Stimulated activated CD8-positive, alpha-beta memory T cell treated with anti-CD3 and anti-CD28 coated beads, Interleukin-4, amount 100 ng/mL, for 24 hours (primary cell): ENCODE results near the gene VPS25.

Source experiments
- DNase-seq: peaks from one replicate; pipeline ENCODE4 v3.0.0-alpha.2; 2020; ENCODE audit warnings: low read depth

VPS25 gene

GRCh38 chr17:42796066-42796758 lies 23.0 kb downstream of the VPS25 start:
- no peak for DNase-seq

DNA sequence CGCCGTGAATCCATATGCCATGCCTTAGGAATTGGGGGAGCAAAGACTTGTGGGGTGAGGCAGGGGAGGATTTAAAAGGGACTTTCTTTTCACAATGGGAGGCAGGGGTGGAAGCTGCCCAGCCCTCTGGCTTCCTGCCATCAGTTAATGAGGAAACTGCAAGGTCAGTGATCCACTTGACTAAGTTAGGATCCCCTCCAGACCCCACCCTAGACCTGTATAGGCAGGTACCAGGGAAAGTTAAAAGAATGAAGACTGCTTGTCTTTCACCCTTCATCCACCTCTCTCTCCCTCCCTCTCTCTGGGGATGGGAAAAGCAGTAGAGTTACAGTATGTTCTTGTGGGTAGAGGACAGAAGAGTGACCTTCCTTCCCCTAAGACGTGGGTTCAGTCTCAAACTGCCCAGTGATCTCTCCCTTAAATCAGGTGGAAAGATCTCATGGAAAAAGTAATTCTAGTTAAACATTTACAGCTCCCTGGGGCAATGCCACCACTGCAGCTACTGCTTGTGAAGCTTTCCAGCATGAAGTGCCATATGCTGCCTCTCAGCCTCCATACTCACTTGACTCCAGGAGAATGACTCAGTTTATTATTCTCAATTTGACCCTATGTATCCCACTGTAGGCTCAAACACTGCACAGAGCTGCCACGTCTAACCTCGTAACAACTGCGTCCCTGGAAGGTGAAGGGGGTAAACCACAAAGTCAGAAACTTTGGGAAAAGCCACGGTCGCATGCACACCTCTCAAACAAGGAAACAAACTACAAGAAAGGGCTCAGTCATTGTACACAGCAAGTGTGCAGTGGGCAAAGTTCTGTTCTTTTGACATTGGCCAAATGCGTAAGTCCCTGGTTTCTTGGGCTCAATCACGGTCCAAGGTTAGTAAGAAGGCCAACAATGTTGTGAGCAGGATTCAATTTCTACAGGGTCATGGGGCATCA lies 24.1 kb downstream of the VPS25 start:
- DNase-seq = no peak

DNA sequence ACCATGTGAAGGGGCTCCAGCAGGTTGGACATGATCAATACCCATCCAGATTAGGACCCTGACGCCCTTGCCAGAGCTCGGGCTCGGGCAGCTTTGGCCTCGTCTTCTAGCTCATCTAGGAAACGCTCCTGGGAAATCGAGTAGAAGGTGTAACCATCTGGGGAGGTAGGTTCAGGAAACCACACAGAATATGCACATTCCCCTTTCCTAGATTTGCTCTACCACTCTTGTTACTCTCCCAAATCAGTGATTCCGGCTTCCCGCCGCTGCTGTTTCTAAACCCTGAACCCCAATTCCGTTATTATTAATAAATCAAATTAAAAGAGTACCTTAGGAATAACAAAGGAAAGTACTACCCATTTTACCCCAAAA lies 24.7 kb downstream of the VPS25 start:
- DNase-seq = no peak

DNA sequence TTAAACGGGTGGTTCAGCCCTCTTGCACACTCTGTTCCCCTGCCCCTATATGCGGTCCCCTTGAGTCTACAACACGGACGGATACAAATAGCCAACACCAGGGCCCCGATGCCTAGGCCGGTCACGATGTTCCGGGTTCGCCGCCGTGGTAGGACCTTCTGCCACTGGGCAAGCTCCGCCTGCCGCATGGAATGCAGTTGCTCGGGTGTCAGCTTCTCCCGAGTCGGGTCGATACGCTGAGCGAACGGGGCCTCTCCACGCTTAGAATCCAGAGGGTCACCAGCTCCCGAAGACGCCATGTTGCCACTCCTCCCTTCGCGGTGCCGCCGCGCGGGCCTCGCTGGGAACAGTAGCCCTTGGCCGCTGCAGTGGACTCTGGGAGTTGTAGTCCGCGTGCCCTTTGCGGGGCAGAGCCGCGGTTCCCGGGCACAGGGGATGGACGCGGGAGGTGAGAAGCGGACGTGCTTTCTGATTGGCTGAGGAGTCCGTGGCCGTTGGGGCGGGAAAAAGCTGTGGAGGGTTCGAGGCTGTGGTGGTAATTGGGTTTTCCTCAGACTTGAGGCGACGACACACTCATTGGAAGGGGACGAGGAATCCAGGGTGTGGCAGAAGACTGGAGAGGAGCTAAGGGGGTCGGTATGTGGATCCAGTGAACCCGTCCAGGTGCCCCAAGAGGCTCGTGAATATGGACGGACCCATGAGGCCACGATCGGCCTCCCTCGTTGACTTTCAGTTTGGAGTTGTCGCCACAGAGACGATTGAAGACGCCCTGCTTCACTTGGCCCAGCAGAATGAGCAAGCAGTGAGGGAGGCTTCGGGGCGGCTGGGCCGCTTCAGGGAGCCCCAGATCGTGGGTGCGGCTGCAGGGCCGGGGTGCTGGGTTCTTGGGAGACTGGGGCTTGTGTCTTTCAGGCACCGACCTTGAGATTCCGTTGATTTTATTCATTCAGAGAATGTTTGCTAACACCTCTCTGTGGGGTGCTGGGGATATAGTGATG lies 25.4 kb downstream of the VPS25 start, which contains the start of the genes CNTD1 and COA3:
Gene CNTD1 (plus strand): TSS at position 479 of the 998 bp plus-strand sequence. CDS start 207 bp downstream, at position 686.
Gene COA3 (minus strand): TSS at position 322 of the 998 bp plus-strand sequence. CDS start 23 bp downstream, at position 299.
- DNase-seq = peak; percentile 74

GRCh38 chr17:42803074-42803883 lies 30.0 kb downstream of the VPS25 start:
- DNase-seq = no peak

DNA sequence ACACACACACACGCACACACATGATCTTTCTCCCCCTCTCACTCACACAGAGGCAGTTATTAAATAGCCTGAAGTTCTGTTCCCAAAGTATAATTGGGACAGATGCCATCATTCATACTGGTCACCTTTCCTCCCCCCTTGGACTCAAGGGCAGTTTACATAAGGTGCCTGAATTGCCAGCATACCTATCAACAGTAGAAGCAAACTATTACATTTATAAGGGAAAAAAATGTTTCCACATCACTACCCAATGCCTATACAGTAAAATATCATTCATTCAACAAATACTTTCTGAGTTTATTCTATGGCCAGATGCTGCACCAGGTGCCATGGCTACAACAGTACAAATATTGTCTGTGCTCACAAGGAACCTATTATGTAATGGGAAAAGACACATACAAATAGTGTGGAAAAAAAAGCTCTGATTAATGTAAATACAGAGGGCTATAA lies 31.7 kb downstream of the VPS25 start:
- DNase-seq = no peak

- DNase-seq = no peak
Measured at GRCh38 chr17:42806249-42806648, 33.0 kb downstream of the VPS25 start.

DNA sequence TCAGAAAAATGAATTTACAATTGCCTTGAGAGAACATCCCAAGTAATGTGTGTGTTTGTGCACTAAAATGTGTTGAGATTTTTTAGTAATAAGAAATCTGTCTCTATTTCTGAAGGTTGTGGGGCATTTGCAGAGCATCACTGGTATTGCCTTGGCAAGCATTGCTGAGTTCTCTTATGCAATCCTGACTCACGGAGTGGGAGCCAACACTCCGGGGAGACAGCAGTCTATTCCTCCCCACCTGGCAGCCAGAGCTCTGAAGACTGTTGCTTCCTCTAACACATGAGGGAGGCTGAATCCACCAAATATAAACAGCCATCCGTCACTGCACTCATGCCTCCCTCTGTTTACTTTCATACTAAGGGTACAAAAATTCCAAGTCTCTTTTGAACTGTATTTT lies 36.0 kb downstream of the VPS25 start:
- DNase-seq = no peak

DNA sequence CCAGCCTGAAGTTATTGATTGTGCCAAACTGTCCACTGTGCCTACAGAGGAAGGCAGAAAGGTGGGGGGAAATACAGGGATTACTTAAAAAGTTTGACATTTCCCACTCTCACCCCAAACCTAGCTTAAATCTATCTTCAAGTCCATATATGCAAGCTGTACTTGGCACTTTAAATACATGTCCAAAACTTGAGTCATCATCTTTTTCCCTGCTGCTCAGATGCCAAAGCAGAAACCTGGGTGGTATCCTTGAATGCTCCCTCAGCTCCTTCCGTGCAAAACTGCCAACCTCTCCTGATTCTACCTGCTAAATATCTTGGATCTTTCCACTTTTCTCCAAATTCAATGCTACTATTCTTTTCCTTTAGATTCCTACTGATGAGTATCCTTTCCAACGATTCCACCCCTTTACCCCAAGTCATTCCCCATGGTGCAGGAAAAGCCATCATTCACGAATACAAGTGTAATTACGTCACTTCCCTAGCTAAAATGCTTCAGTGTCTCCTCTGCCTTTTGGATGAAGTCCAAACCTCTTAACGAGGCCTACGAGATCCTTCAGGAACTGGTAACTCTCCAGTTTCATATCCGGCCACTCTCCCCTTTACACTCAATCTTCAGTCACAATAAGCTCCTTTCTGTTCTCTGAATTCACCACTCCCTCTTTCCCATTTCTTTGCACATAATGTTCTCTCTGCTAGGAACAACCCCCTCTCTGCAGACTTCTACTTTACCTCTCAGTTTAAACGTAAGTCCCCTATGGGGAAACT lies 41.6 kb downstream of the VPS25 start:
- no peak for DNase-seq

- no peak for DNase-seq
Measured at GRCh38 chr17:42817866-42818265, 44.6 kb downstream of the VPS25 start.

DNA sequence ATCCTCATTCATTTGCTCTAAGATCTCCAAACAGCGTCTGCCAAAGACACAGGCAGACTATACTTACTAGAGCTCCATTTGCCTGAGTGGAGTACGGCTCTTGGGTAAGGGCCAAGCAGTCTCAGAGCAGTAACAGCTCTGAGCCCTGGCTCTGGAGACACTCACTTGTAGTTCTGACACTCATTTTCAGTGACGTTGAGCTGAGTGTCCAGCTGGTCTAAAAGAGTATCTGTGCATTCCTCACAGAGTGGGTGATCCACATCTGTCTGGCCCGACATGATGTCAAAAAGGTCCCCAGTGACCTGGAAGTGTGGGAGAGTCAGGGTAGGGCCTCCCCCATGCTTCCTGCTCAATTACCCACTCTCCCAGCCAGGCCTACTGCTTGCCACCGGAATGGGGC lies 45.1 kb downstream of the VPS25 start:
- DNase-seq = no peak

- DNase-seq = peak; percentile 51
Measured at GRCh38 chr17:42819939-42820535, 46.8 kb downstream of the VPS25 start.

GRCh38 chr17:42821176-42821575 lies 47.9 kb downstream of the VPS25 start:
- no peak for DNase-seq

GRCh38 chr17:42827472-42827871 lies 54.2 kb downstream of the VPS25 start:
- DNase-seq = no peak
